ENCODE measurements around the gene S100A6. TPM values are rescaled to one million over a fixed set of nuclear protein-coding genes. Genes with fewer than 3 reads are reported as not detected.

S100A6 gene
- total RNA-seq, 2 donors from 2014 or later, result 367 to 608 TPM

DNA sequence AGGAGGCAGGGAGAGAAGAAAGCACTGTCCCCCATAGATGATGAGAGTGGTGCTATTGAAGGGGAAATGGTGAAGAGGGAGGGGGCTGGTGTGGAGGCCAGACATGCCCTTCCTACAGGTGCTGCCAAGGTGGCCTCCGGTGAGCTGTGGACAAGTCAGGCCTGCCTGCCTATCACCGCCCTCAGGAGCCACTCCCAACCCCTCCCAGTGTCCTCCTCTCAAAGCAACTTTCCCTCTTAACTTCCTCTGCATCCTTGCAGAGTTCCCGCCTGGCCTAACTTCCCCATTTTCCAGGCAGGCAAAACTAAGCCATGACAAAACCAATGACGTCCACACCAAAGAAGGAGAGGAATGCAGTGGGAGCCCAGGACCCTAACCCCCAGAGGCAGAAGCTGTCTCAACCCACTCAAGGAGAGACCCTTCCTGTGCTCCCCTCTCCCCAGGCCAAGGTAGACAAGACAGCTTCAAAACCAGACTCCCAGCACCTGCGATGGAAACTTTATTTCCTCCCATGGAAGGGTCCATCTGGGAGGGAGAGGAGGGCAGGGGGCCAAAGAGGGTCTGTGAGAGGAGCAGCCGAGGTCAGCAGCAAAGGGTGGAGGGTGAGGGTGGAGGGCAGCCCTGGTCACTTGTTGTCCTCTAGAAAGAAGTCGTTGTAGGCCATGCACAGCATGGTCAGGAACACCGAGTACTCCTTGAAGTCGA, 1.0 kb upstream of the S100A6 start:
- TF ChIP-seq, protein P1, sequence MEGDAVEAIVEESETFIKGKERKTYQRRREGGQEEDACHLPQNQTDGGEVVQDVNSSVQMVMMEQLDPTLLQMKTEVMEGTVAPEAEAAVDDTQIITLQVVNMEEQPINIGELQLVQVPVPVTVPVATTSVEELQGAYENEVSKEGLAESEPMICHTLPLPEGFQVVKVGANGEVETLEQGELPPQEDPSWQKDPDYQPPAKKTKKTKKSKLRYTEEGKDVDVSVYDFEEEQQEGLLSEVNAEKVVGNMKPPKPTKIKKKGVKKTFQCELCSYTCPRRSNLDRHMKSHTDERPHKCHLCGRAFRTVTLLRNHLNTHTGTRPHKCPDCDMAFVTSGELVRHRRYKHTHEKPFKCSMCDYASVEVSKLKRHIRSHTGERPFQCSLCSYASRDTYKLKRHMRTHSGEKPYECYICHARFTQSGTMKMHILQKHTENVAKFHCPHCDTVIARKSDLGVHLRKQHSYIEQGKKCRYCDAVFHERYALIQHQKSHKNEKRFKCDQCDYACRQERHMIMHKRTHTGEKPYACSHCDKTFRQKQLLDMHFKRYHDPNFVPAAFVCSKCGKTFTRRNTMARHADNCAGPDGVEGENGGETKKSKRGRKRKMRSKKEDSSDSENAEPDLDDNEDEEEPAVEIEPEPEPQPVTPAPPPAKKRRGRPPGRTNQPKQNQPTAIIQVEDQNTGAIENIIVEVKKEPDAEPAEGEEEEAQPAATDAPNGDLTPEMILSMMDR (IDR thresholded peaks at IDR 0.05), result no peak
- DNase-seq (ENCODE audit: low spot score), result no peak
- H3K9me3 ChIP-seq, result no peaks in the 10 kb centered on the region
- H3K4me3 ChIP-seq, result peak overlapping the region; percentile 89
- H3K36me3 ChIP-seq, result no peaks in the 10 kb centered on the region
- no peak for ATAC-seq (ENCODE audit: insufficient number of reproducible peaks, low FRiP score, low read depth)
- no peaks in the 10 kb centered on the region for H3K27me3 ChIP-seq (replicated peaks; ENCODE audit: insufficient read depth)
- peak overlapping the region; percentile 100 for H3K27ac ChIP-seq
- H3K4me1 ChIP-seq (ENCODE audit: control insufficient read depth in 1 of 2, low read depth in 2 of 2), result peaks cover 0 to 48% of the 10 kb centered on the region in 2 donors

DNA sequence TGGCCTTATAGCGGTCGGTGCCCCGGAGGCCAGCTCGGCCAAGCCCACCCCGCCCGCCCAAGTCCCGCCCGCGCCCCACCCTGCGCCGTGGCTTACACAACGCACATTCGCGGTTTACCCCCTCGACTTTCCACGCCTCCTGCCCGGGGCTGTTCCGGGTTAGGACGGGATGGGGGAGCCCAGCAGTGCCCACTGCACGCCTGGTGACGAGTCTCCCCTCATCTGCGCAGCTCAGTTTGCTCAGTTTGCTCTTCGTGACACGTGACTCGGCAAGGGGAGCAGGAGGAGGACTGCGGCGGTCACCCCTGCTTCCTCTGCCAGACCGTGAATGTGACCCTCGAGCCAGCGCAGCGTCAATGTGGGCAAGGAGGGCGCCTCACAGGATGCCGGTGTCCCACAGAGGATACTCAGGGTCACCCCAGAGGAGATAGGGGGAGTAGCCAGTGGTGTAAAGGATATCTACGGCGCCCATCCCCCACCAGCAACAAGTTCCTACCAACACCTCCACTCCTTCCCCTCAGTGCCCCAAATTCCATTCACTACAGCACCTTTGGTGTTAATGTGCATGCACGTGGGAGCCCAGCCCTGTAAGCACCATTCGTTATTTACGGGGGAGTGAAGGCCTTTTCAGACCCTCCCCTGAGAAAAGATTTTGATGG, 350 bp upstream of the S100A6 start:
- ATAC-seq (ENCODE audit: insufficient number of reproducible peaks, low FRiP score, low read depth) (peak; percentile 52), DNase-seq (ENCODE audit: low spot score) (peak; percentile 80)
- Histone ChIP-seq H3K4me1 (ENCODE audit: control insufficient read depth in 1 of 2, low read depth in 2 of 2) (peaks cover 0 to 47% of the 10 kb centered on the region in 2 donors), H3K27ac (peak overlapping the region; percentile 100), H3K27me3 (replicated peaks; ENCODE audit: insufficient read depth) (no peaks in the 10 kb centered on the region), H3K36me3 (no peaks in the 10 kb centered on the region), H3K4me3 (peak overlapping the region; percentile 89), H3K9me3 (no peaks in the 10 kb centered on the region)
- TF ChIP-seq, protein P1 (IDR thresholded peaks at IDR 0.05), result no peak

DNA sequence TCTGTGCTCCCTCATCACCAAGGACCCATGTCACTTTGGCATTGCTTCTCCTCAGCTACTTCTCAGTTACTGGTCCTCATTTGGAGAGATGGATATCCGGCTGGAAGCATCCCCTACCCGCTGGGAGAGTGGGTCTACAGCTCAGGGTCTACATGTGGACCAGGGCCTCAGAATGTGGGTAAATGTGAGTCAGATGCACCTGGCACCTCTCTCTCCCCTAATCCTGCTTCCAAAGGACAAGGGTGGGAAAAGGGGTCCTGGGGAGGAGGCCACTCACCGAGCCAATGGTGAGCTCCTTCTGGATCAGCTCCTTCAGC, 908 bp downstream of the S100A6 start:
- TF ChIP-seq, protein P1 (IDR thresholded peaks at IDR 0.05), result no peak
- no peak for DNase-seq (ENCODE audit: low spot score)
- Histone ChIP-seq H3K27me3 (replicated peaks; ENCODE audit: insufficient read depth) (no peaks in the 10 kb centered on the region), H3K36me3 (no peaks in the 10 kb centered on the region), H3K27ac (peak overlapping the region; percentile 100), H3K9me3 (no peaks in the 10 kb centered on the region), H3K4me1 (ENCODE audit: control insufficient read depth in 1 of 2, low read depth in 2 of 2) (peaks cover 0 to 51% of the 10 kb centered on the region in 2 donors), H3K4me3 (peak overlapping the region; percentile 89)
- no peak for ATAC-seq (ENCODE audit: insufficient number of reproducible peaks, low FRiP score, low read depth)

DNA sequence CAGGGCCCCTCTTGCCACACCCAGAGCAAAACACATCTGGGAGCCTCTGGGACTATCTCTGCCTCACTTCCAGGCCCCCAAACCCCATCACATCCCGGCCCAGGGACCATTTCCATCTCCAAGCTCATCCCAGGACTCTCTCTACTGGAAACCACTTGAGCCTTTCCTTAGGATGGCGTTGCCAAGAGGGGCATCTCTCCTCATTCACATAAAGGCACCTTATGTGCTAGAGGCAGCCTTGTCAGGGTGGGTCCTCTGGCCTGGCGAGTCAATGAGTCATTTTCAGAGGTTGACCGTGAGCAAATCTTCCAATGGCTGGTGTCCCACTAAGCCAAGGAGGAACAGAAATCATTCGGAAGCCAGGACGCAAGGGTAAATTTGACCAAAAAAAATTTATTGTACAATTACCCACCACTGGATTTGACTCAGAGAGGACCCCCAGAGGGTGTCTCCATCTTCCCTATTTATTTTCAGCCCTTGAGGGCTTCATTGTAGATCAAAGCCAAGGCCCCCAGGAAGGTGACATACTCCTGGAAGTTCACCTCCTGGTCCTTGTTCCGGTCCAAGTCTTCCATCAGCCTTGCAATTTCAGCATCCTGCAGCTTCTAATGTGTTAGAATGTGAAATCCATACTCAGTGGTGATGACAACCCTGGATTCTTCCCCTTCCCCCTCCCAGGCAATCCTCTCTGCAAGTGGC, 1.4 kb downstream of the S100A6 start:
- Histone ChIP-seq H3K4me3 (peak overlapping the region; percentile 89), H3K27me3 (replicated peaks; ENCODE audit: insufficient read depth) (no peaks in the 10 kb centered on the region), H3K36me3 (no peaks in the 10 kb centered on the region), H3K9me3 (no peaks in the 10 kb centered on the region), H3K27ac (peak overlapping the region; percentile 100), H3K4me1 (ENCODE audit: control insufficient read depth in 1 of 2, low read depth in 2 of 2) (peaks cover 0 to 51% of the 10 kb centered on the region in 2 donors)
- DNase-seq (ENCODE audit: low spot score) (no peak), ATAC-seq (ENCODE audit: insufficient number of reproducible peaks, low FRiP score, low read depth) (no peak)
- TF ChIP-seq, protein P1 (IDR thresholded peaks at IDR 0.05), result no peak

DNA sequence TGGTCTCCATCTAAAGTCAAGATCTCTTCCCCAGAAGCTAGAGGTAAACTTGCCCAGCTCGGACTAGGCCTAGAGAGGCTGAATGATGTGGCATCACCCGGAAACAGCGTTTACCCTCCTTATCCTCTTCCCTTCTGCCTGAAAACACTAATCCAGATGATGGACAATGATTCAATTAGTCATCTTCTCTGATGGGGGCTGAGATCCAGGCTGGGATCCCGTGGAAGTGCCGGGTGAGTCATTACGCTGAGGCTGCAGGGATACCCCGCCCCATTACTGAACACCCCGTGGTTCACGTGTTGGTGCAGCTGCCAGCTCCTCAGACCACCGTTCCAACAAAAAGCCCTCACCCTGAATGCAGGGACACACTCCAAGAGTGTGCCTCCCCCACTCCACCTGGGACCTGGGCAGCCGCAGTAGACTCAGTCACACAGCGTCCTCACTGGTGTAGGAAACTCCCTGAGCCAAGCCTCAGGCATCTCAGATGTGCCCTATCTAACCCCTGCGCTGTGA, 2.0 kb downstream of the S100A6 start:
- Histone ChIP-seq H3K9me3 (no peaks in the 10 kb centered on the region), H3K27me3 (replicated peaks; ENCODE audit: insufficient read depth) (no peaks in the 10 kb centered on the region), H3K27ac (peak overlapping the region; percentile 100), H3K36me3 (no peaks in the 10 kb centered on the region), H3K4me1 (ENCODE audit: control insufficient read depth in 1 of 2, low read depth in 2 of 2) (peaks cover 0 to 51% of the 10 kb centered on the region in 2 donors), H3K4me3 (peak overlapping the region; percentile 89)
- peak; percentile 51 for DNase-seq (ENCODE audit: low spot score)
- ATAC-seq (ENCODE audit: insufficient number of reproducible peaks, low FRiP score, low read depth), result peak; percentile 19
- TF ChIP-seq, protein P1 (IDR thresholded peaks at IDR 0.05), result no peak

All from thoracic aorta (tissue), 2 donors.